Omental fat pad (tissue), 4 donors: Measurements from ENCODE around the gene ACSM5. TPM values are rescaled to one million over a fixed set of nuclear protein-coding genes. Genes with fewer than 3 reads are reported as not detected.

Experiments used
- ATAC-seq: fragments of 150-250 bp; one replicate; pipeline ENCODE4 v1.9.1; 2016; ENCODE audit warnings: mild to moderate bottlenecking, moderate library complexity; ENCODE audit not compliant: low FRiP score
- DNase-seq: peaks from one replicate; pipeline ENCODE4 v3.0.0-alpha.2; 2019; ENCODE audit warnings: low spot score
- CTCF ChIP-seq, 3 donors: fragments of 450-650 bp; IDR thresholded peaks; one replicate each; pipeline ENCODE4 v1.5.1; 2016 to 2017; ENCODE audit warnings: antibody characterized with exemption in 3 of 3, mild to moderate bottlenecking in 3 of 3, moderate library complexity in 2 of 3
- total RNA-seq, 4 donors: library from RNA; depleted of rRNA; stranded (reverse); fragments of >200 nt; gene quantifications; one replicate each; pipeline ENCODE4 v1.1.0, GENCODE V29; 2016

Gene ACSM5
- total RNA-seq, 4 donors from 2014 or later: 12.9 to 27.9 (median 23.7) TPM

- DNase-seq: no peak
- TF ChIP-seq CTCF (IDR thresholded peaks at IDR 0.05): no peak
- ATAC-seq: no peak
Measured at GRCh38 chr16:20485408-20485807, 76.1 kb downstream of the ACSM5 start.

Other genes with a start within 250 kb of the ACSM5 start
- 1 to 10 TPM in 1 of 4 donors, under 1 TPM in 2, not detected in 1; 0.31 to 1.4 (median 0.32) TPM for gene GP2, start 82.0 kb upstream of the ACSM5 start, total RNA-seq
- not detected for gene UMOD, start 56.8 kb upstream of the ACSM5 start, total RNA-seq
- not detected for gene PDILT, start 4.8 kb upstream of the ACSM5 start, total RNA-seq
- gene ACSM2A, start 42.0 kb downstream of the ACSM5 start, total RNA-seq: under 1 TPM in 2 of 4 donors, not detected in 2; 0.19 to 0.63 TPM
- under 1 TPM in 1 of 4 donors, not detected in 3; 0.12 TPM for gene ACSM2B, start 166.8 kb downstream of the ACSM5 start, total RNA-seq